OCI-LY7 (cell line): Measurements from ENCODE around the gene ENOX2.

Source experiments
- CTCF ChIP-seq: fragments of 200-600 bp; sonication (generic); conservative IDR thresholded peaks from 2 replicates; pipeline ENCODE4 v1.5.1; 2014; ENCODE audit warnings: mild to moderate bottlenecking, antibody characterized with exemption, low read length, moderate library complexity, mixed read lengths
- EZH2phosphoT487 ChIP-seq: fragments of 200-600 bp; sonication (generic); IDR thresholded peaks from 2 replicates; pipeline ENCODE4 v1.6.1; 2018; ENCODE audit warnings: low read depth, borderline replicate concordance, mild to moderate bottlenecking, mixed run types, antibody characterized with exemption, low read length, moderate library complexity, mixed read lengths

- no peak for TF ChIP-seq CTCF
- no peak for TF ChIP-seq EZH2phosphoT487
Observed at GRCh38 chrX:130715299-130715698, 187.7 kb downstream of the ENOX2 start.
